ENCODE measurements around the gene CCDC15.
"Not testable (repeated sequence)": the region's sequence is repeated elsewhere in the genome, so short reads cannot be mapped to it uniquely, and the experiment has no call there.

Gene CCDC15

GRCh38 chr11:124942466-124943253 lies 11.3 kb upstream of the CCDC15 start:
- no peak for DNase-seq (ENCODE audit: low read depth in 3 of 3, low spot score in 1 of 3)

GRCh38 chr11:124943254-124943616 lies 10.8 kb upstream of the CCDC15 start:
- DNase-seq (ENCODE audit: low read depth in 3 of 3, low spot score in 1 of 3), result no peak

DNA sequence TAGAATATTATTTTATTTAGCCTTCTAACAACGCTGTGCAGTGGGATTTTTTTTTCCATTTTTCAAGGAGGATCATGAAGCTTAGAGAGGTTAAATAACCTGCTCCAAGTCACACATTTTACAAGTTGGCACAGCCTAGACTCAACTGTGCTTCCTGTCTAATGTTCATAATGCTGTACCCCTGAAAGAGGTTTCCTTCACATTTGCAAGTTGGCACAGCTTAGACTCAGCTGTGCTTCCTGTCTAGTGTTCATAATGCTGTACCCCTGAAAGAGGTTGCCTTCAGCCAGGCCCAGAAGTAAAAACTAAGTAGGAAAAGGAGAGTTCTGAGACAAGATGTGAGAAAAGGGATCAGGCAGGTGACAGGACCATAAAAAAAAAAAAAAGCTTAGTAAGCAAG lies 10.3 kb upstream of the CCDC15 start:
- DNase-seq (ENCODE audit: low read depth in 3 of 3, low spot score in 1 of 3), result no peak

- no peak for DNase-seq (ENCODE audit: low read depth in 3 of 3, low spot score in 1 of 3)
These were observed 9.4 kb upstream of the CCDC15 start for GRCh38 chr11:124944565-124944964.

DNA sequence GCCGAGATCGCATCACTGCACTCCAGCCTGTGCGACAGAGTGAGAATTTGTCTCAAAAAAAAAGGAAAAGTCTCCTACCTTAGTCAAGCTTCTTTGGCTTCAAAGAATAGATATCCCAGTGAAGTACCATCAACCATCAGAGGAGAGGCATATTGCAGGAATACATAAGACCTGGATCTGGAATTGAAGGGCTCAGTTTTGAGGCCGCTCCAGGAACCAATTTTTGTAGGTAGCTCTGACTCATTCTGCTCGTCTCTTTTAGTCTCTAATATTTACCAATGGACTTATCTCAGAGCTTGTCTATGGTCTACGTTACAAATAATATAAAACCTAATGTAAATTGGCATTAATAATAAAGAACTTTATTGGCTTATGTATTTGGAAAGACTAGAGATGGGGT lies 8.2 kb upstream of the CCDC15 start:
- no peak for DNase-seq (ENCODE audit: low read depth in 3 of 3, low spot score in 1 of 3)

DNA sequence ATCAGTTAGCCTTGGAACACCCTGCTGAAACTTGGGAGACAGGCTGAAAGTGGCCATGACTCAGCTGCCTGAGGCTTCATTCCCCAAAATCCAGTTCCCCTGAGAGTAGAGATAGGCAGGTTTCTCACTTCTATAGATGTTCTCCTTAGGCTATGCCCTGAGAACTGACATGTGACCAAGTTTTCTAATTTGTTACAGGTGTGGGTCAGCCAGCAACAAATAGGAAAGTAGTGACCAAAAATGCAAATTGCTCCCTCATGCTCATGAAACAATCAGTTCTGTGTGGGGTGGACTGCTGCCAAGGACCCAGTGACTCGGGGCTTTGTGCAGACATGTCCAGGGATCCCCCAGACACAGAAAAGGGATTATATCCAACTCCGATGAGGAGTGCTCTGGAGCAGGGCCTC lies 7.3 kb upstream of the CCDC15 start:
- DNase-seq (ENCODE audit: low read depth in 3 of 3, low spot score in 1 of 3), result no peak

DNA sequence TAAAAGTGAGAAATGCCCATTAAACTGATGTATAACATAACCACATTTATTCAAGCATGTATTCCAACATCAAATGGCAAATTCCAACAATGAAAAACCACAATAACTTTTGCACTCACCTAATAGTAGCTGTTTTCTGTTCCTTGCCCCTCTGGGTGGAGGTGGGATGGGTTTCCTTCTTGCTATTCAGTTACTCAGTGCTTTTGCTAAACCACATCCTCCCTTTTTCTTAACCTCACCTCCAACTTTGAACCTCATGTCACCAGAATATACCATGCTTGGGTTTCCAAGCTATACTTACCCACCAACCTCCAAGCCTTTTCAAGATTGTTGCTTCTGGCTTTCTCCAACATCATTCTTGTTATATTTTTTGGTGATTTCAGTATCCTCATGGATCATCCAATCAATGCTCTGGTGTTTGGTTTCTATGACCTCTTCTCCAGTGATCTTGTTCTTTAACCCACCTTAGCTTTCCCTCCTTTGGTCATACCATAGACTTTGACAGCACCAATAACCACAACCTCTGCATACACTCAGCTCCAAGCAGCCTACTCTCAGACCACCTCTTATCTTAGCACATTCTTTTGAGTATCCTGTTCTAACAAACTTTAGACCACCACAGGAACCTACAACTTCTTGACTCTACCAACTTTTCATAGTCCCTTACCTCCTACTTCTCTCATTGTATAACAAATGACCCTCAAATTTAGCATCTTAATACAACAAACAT lies 3.2 kb upstream of the CCDC15 start:
- DNase-seq (ENCODE audit: low read depth in 3 of 3, low spot score in 1 of 3), result no peak

DNA sequence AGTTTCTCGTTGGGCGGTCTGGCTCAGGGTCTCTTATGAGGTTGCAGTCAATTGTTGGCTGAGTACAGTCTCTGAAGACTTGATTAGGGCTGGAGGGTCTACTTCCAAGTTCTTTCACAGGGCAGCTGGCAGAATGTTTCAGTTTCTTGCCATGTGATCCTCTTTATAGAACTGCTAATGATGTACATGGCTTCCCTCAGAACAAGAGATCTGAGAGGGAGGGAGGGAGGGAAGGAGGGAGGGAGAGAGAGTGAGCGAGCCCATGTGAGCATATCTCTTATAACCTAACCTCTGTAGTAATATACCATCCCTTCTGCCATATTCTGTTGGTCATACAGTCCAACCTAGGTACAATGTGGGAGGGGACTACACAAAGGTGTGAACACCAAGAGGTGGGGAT lies 2.7 kb upstream of the CCDC15 start:
- DNase-seq (ENCODE audit: low read depth in 3 of 3, low spot score in 1 of 3), result no peak

DNA sequence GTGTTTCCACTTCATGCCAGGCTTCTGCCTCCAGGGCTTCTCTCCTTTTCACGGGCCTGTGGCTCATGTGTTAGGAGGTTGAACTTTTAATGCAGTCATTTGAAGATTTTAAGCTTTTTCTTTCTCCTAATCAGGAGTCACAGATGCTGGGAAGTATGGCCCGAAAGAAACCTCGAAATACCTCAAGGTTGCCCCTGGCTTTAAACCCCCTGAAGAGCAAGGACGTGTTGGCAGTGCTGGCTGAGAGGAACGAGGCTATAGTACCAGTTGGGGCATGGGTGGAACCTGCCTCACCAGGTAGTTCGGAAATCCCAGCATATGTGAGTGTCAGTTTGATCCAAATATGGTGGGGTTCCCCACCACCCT lies 571 bp downstream of the CCDC15 start:
- no peak for DNase-seq (ENCODE audit: low read depth in 3 of 3, low spot score in 1 of 3)

DNA sequence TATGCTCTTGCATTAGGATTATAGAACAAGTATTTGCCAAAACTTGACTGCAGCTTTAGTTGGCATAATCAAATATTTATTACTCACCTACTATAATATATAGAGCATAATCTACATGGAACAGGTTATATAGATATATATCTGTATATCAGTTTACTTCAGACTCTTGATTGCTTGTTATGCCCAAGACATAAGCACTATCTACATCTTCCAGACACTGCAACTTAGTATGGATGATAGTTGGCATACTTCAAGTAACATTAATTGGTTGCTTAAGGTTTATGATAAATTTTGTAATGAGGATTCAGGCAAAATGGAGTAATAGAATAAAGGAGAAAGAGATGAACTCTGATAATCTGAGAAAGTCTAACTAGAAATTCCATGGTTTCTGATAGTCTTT lies 1.0 kb downstream of the CCDC15 start:
- no peak for DNase-seq (ENCODE audit: low read depth in 3 of 3, low spot score in 1 of 3)

DNA sequence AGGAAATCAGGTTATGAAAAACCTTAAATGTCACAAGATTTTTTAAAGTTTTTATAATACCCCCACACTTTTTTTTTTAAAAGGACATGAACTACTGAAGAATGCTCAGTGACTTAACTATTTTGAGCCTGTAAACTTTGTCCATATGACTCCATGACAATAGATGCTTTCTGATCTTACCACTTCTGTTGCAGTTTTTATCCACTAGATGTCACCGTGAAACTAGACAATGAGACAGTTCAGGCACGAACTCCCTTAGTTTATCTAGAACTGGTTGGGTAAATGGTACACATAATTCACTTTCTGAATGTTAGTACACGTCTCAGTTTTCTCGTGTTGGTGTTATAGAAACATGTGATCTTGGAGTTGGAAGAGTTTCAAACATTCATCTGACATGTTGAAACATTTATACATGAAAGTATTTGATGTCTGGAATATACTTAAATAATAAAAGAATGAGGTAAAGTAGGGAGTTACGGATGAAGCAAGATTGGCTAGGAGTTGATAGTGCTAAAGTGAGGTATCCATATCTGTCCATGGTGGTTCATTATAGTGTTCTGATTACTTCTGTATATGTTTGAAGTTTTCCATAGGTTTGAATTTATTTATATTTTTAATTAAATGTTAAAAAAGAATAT lies 8.1 kb downstream of the CCDC15 start:
- no peak for DNase-seq (ENCODE audit: low read depth in 3 of 3, low spot score in 1 of 3)

- DNase-seq (ENCODE audit: low read depth in 3 of 3, low spot score in 1 of 3), result not testable (repeated sequence)
These were observed 14.2 kb downstream of the CCDC15 start for GRCh38 chr11:124968197-124968596.

DNA sequence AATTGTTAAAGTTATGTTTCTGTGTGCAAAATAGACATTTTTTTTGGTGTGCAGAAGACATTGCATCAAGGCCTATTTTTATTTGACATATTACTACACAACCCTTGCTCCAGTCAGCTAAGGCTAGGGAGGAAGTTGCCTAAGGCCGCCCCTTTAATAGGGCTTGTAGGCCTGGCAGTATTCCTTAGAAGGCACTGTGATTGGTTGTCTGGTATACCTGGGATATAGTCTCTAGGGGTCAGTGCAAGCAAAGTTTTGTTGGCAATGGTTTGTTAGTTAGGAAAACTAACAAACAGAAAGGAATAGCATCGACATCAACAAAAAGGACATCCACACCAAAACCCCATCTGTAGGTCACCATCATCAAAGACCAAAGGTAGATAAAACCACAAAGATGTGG lies 16.9 kb downstream of the CCDC15 start:
- no peak for DNase-seq (ENCODE audit: low read depth in 3 of 3, low spot score in 1 of 3)

DNA sequence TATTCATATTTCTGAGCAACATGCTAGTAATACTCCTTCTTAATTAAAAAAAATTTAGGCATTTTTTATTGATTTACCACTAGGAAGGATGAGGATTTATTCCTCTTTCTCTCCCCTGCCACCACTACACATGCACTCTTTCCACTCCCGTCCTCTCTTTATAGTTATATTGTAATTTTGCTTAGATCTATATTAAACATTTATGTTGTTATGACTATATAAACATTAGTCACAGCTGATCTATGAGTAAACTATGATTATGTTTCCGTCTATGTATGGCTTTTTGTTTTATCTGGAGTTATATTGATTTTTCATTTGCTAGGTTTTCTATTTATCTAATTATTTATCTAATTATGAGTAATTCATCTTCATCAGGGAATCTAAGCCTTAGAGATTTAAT lies 17.8 kb downstream of the CCDC15 start:
- DNase-seq (ENCODE audit: low read depth in 3 of 3, low spot score in 1 of 3), result no peak

GRCh38 chr11:124976531-124976930 lies 22.5 kb downstream of the CCDC15 start:
- DNase-seq (ENCODE audit: low read depth in 3 of 3, low spot score in 1 of 3), result no peak

GRCh38 chr11:124977006-124977405 lies 23.0 kb downstream of the CCDC15 start:
- no peak for DNase-seq (ENCODE audit: low read depth in 3 of 3, low spot score in 1 of 3)

DNA sequence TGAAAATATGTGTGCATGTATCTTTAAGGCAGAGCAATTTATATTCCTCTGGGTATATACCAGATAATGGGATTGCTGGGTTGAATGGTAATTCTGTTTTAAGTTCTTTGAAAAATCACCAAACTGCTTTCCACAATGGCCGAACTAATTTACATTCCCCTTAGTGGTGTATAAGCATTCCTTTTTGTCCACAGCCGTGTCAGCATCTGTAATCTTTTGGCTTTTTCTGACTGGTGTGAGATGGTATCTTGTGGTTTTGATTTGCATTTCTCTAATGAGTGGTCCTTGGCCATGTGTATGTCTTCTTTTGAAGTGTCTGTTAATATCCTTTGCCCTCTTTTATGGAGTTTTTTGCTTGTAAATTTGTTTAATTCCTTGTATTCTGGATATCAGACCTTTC lies 24.3 kb downstream of the CCDC15 start:
- DNase-seq (ENCODE audit: low read depth in 3 of 3, low spot score in 1 of 3), result no peak

GRCh38 chr11:124982043-124982442 lies 28.0 kb downstream of the CCDC15 start:
- no peak for DNase-seq (ENCODE audit: low read depth in 3 of 3, low spot score in 1 of 3)

DNA sequence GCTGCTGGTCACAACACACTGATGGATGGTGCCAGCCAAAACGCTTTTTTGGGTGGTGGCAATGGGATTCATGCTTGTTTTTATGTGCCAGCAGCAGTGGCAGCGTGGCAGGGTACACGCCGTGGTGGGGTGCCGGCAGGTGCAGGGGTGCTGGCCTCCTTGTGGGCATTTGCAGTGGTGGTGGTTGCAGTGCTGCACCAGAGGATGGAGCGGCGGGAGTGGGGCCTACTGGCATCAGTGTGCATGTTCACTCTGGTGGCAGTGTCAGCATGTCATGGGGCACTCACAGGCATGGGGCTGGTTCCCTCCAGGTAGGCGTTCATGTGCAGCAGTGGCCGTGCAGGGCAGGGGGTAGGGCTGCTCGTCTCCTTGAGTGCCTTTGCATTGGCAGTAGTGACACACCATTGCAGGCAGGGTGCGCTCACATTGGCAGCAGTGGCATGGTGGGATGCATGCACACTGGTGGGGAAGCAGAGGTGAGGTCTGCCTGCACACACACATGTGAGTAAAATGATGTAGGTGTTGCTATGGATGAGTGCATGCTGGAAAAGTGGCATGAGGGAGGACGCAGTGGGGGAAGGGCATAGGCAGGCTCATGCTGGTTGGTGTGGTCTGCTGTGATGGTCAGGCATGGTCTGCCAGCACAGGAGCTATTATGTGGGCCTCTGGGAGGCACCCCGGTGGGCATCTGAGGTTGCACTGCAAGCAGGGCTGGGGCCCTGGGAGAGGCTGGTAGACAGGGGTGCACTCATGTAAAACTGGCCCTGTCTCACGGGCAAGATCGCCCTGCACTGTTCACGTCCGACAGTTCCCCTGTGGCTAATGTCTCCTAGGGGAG lies 29.9 kb downstream of the CCDC15 start:
- no peak for DNase-seq (ENCODE audit: low read depth in 3 of 3, low spot score in 1 of 3)

DNA sequence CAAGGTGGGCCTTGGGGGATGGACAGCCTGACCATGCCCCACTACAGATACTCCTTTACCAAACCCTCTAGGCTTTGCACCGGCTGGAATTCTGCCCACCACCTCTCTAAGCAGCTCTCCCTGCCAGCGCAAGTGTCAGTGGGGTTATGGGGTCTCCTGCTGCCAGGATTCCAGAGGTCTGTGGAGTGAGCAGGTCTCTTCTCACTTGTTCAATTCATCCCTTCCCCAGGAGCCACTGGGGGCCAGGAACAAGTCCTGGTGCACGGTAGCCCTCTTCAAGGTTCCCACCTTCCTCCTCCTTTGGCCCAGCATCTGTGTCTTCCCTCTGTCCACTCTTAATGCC lies 30.5 kb downstream of the CCDC15 start:
- DNase-seq (ENCODE audit: low read depth in 3 of 3, low spot score in 1 of 3), result no peak

- DNase-seq (ENCODE audit: low read depth in 3 of 3, low spot score in 1 of 3), result no peak
These were observed 33.1 kb downstream of the CCDC15 start for GRCh38 chr11:124987096-124987495.

GRCh38 chr11:124988063-124988462 lies 34.1 kb downstream of the CCDC15 start:
- DNase-seq (ENCODE audit: low read depth in 3 of 3, low spot score in 1 of 3), result no peak

Measured in stimulated activated CD4-positive, alpha-beta T cell treated with anti-CD3 and anti-CD28 coated beads, TNF-alpha, amount 100 ng/mL, for 1 hour (primary cell).